Inflammatory macrophage treated with lipopolysaccharide for 4 hours (primary cell): Measurements from ENCODE around the gene ATP5PO.
"Not testable (repeated sequence)": the region's sequence is repeated elsewhere in the genome, so short reads cannot be mapped to it uniquely, and the experiment has no call there.

ENCODE experiments used
- DNase-seq: peaks from one replicate; pipeline ENCODE4 v3.0.0-alpha.2; 2020

ATP5PO gene

GRCh38 chr21:33865996-33866575 lies 49.5 kb downstream of the ATP5PO start:
- no peak for DNase-seq

GRCh38 chr21:33865176-33865575 lies 50.4 kb downstream of the ATP5PO start:
- no peak for DNase-seq

GRCh38 chr21:33864150-33864549 lies 51.5 kb downstream of the ATP5PO start:
- DNase-seq: no peak

- DNase-seq: not testable (repeated sequence)
These were observed 52.4 kb downstream of the ATP5PO start for GRCh38 chr21:33863191-33863590.

GRCh38 chr21:33861125-33861524 lies 54.5 kb downstream of the ATP5PO start:
- no peak for DNase-seq

GRCh38 chr21:33860332-33860879 lies 55.2 kb downstream of the ATP5PO start:
- no peak for DNase-seq

GRCh38 chr21:33859373-33860102 lies 56.1 kb downstream of the ATP5PO start:
- DNase-seq: no peak

GRCh38 chr21:33858667-33859372 lies 56.8 kb downstream of the ATP5PO start:
- DNase-seq: no peak

- no peak for DNase-seq
These were observed 57.5 kb downstream of the ATP5PO start for GRCh38 chr21:33857846-33858666.

GRCh38 chr21:33856893-33857527 lies 58.6 kb downstream of the ATP5PO start:
- no peak for DNase-seq

- no peak for DNase-seq
These were observed 60.4 kb downstream of the ATP5PO start for GRCh38 chr21:33855190-33855589.

GRCh38 chr21:33854604-33855003 lies 61.0 kb downstream of the ATP5PO start:
- DNase-seq: no peak
